ENCODE data around the gene HRNR.

GRCh38 chr1:152190589-152190988, 33.4 kb downstream of the HRNR start:
- TF ChIP-seq POLR2A (IDR thresholded peaks at IDR 0.05; ENCODE audit: low read depth, low read length), result no peak
- TF ChIP-seq POLR2AphosphoS5 (IDR thresholded peaks at IDR 0.05; ENCODE audit: low read depth, low read length), result no peak
- TF ChIP-seq TAF1 (IDR thresholded peaks at IDR 0.05; ENCODE audit: borderline replicate concordance, low read depth, low read length), result no peak

Data from GM12892 (cell line).